Lower lobe of right lung (tissue), 2 donors: Measurements from ENCODE around the gene GNB1. TPM values are rescaled to one million over a fixed set of nuclear protein-coding genes. Genes with fewer than 3 reads are reported as not detected.
A peak's percentile ranks its signal among the peaks of the same experiment; 100 is the strongest.

Source experiments
- ATAC-seq, 2 donors: fragments of 200-7000 bp; cut with Tn5 transposase; one replicate each; pipeline ENCODE4 v1.9.1; 2020 to 2022; ENCODE audit warnings: mild to moderate bottlenecking in 2 of 2, moderate library complexity in 2 of 2
- DNase-seq: peaks from one replicate; pipeline ENCODE4 v3.0.0-alpha.2; 2020
- H3K27ac ChIP-seq: fragments of 200-600 bp; one replicate; pipeline ENCODE4 v1.8.0; 2022
- H3K27me3 ChIP-seq: fragments of 200-600 bp; one replicate; pipeline ENCODE4 v1.8.0; 2022; ENCODE audit warnings: low read depth
- H3K36me3 ChIP-seq: fragments of 200-600 bp; one replicate; pipeline ENCODE4 v1.8.0; 2022; ENCODE audit warnings: mild to moderate bottlenecking
- H3K4me1 ChIP-seq: fragments of 200-600 bp; one replicate; pipeline ENCODE4 v1.8.0; 2022
- H3K4me3 ChIP-seq: fragments of 200-600 bp; one replicate; pipeline ENCODE4 v1.8.0; 2022; ENCODE audit warnings: mild to moderate bottlenecking
- H3K9me3 ChIP-seq: fragments of 200-600 bp; one replicate; pipeline ENCODE4 v1.8.0; 2022
- CTCF ChIP-seq: fragments of 200-600 bp; IDR thresholded peaks from one replicate; pipeline ENCODE4 v1.8.0; 2022; ENCODE audit warnings: antibody characterized with exemption, mild to moderate bottlenecking
- intact Hi-C: fragments of 100-400 bp; cut with DNase I; formaldehyde crosslinking; loops from one replicate; pipeline ENCODE4 v1.11.0; 2022
- total RNA-seq: library from RNA; stranded (reverse); fragmentation: NEBNext Ultra II Directional; extraction: Animal tissue kit (Norgen Biotek cat#: 25700); gene quantifications from one replicate; pipeline ENCODE4 v1.2.1, GENCODE V29; 2021
- donor health status: DM: no; HTN: yes; CAD: no; lungs with severe emphysema.

The GNB1 gene
- total RNA-seq, 1 donor from 2014 or later = 341 TPM

DNA sequence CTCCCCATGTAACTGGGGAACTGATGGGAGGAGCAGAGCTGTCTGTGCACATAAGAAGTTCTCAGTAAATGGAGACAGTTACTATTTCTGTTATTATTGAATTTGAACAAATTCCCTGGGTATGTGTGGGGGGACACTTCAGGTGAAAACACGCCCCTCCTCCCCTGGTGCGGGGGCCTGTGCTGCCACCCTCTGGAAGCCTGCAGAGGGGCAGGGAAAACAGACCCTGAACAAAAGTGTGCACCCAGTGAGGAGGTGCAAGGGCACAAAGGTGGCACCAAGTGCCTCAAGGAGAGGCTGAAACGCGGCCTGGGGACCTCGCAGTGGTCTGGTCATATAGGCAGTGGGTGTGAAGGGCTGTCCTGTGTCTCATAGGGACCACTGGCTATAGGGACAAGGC is 94.4 kb downstream of the GNB1 start:
- Histone ChIP-seq H3K27ac (no peak overlapping the region), H3K27me3 (no peaks in the 10 kb centered on the region), H3K9me3 (no peaks in the 10 kb centered on the region), H3K4me1 (no peaks in the 10 kb centered on the region), H3K36me3 (peaks cover 99% of the 10 kb centered on the region), H3K4me3 (no peak overlapping the region)
- peak; percentile 29 for TF ChIP-seq CTCF
- intact Hi-C loops = no loop called here
- ATAC-seq (peak; percentile 30 to 33), DNase-seq (peak; percentile 39)

DNA sequence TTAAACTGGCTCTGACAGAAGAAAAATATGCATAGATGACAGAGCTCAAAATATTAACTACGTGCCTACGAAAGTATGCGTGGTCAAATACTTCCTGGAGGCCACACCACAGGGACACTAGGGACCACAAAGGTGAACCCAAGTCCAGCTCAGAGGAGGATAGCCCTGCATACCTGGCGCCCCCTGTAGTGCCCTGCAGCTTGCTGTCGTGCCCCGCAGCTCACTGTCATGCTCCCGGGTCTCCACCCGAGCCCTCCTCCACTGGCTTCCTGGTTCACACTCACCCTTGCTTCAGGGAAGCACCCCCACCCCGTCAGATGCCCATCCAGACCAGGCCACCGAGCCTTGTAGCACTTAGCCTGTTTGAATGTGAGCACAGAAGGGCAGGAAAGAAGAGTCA is 95.9 kb downstream of the GNB1 start:
- Histone ChIP-seq H3K9me3 (no peaks in the 10 kb centered on the region), H3K4me1 (no peaks in the 10 kb centered on the region), H3K27me3 (no peaks in the 10 kb centered on the region), H3K27ac (no peak overlapping the region), H3K4me3 (no peak overlapping the region), H3K36me3 (peaks cover 99% of the 10 kb centered on the region)
- ATAC-seq (no peak), DNase-seq (peak; percentile 23)
- intact Hi-C loops = no loop called here
- no peak for TF ChIP-seq CTCF

DNA sequence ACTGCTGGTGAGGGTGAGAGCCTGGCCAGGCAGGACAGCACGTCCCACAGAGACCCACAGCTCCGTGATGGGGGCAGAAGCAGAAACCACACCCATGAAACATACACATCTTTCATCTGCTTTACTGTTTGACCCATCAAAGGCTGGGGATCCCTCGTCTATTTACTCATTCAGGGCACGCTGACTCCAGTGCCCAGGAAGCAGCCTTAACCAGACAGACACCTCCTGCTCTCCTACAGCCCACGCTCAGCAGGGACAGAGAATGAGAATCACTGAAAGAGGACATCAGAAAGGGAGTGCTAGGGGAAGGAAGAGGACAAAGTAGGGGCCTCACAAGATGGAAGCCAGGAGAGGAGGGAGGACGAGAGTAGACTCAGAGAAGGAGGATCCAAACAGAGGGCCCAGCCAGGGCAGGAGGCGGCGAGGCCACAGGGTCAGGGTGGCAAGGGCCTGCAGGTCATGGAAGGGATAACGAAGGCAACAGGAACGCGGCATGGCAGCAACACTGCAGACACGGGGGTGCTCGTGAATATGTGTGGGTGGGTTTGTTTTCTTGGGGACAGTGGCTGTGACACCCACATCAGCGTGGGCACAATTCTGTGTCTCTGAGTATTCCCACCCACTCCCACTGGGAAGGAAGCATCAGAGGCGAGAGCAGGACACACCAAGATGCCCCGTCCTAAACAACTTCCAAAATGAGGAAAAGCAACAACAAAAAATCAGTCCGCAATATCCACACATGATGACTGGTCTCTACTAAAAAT is 97.2 kb downstream of the GNB1 start:
- no peak for TF ChIP-seq CTCF
- Histone ChIP-seq H3K36me3 (peaks cover 99% of the 10 kb centered on the region), H3K4me1 (no peaks in the 10 kb centered on the region), H3K9me3 (no peaks in the 10 kb centered on the region), H3K27me3 (no peaks in the 10 kb centered on the region), H3K4me3 (no peak overlapping the region), H3K27ac (no peak overlapping the region)
- DNase-seq (peak; percentile 32), ATAC-seq (no peak)
- intact Hi-C loops = no loop called here

GRCh38 chr1:1788646-1789431 is 102.0 kb downstream of the GNB1 start:
- Histone ChIP-seq H3K27ac (no peak overlapping the region), H3K4me1 (peaks cover under 1% of the 10 kb centered on the region), H3K9me3 (no peaks in the 10 kb centered on the region), H3K27me3 (no peaks in the 10 kb centered on the region), H3K4me3 (no peak overlapping the region), H3K36me3 (peaks cover 95% of the 10 kb centered on the region)
- DNase-seq (peak; percentile 50), ATAC-seq (no peak)
- intact Hi-C loops = no loop called here
- peak; percentile 14 for TF ChIP-seq CTCF

DNA sequence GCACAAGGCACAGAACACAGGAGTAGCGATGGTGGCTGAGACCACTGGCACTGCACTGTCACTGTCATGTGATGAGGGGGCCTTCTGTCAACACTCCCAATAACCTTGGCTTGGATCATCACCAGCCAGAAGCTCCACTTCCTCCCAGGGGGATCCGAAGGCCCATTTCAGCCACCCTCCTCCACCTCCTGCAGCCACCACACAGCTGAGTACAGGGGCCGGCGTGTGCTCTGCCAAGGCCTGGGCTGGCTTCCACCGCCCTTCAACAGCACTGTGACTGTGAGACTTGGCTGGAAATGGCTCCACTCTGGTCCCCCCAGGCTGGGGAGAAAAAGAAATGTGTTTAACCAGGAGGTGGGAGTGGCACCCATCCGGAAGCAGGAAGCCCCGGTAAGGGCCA is 102.8 kb downstream of the GNB1 start:
- intact Hi-C loops = no loop called here
- Histone ChIP-seq H3K4me3 (no peak overlapping the region), H3K27me3 (no peaks in the 10 kb centered on the region), H3K36me3 (peaks cover 88% of the 10 kb centered on the region), H3K4me1 (peaks cover 8% of the 10 kb centered on the region), H3K9me3 (no peaks in the 10 kb centered on the region), H3K27ac (no peak overlapping the region)
- no peak for TF ChIP-seq CTCF
- peak; percentile 17 for DNase-seq
- ATAC-seq = no peak
